ENCODE data around the gene DHRS12.

The DHRS12 gene

GRCh38 chr13:51811920-51812451, 8.0 kb upstream of the DHRS12 start:
- CTCF ChIA-PET, result interaction anchor here (1.1 to 5.5 kb wide), 4 partner anchors 10 to 316 kb away, joined by 4 to 163 read pairs (median 33); no protein-coding TSS in a partner anchor
- Mint-ChIP-seq H3K27ac (no peak overlapping the region), H3K4me1 (peaks cover 36% of the 10 kb centered on the region), H3K36me3 (peaks cover 19% of the 10 kb centered on the region), H3K27me3 (no peaks in the 10 kb centered on the region), H3K9me3 (no peaks in the 10 kb centered on the region), H3K4me3 (no peak overlapping the region)
- DNase-seq, result no peak

GRCh38 chr13:51811046-51811445, 7.1 kb upstream of the DHRS12 start:
- Mint-ChIP-seq H3K27ac (no peak overlapping the region), H3K9me3 (no peaks in the 10 kb centered on the region), H3K4me3 (no peak overlapping the region), H3K27me3 (no peaks in the 10 kb centered on the region), H3K4me1 (peaks cover 33% of the 10 kb centered on the region), H3K36me3 (peaks cover 15% of the 10 kb centered on the region)
- CTCF ChIA-PET, result interaction anchor here (0.5 to 1.6 kb wide), 4 partner anchors 10 to 484 kb away, joined by 3 to 7 read pairs (median 4); no protein-coding TSS in a partner anchor
- DNase-seq, result no peak

GRCh38 chr13:51808811-51809210, 4.8 kb upstream of the DHRS12 start:
- no peak for DNase-seq
- no peaks in the 10 kb centered on the region for H3K9me3 Mint-ChIP-seq
- H3K27me3 Mint-ChIP-seq, result no peaks in the 10 kb centered on the region
- H3K27ac Mint-ChIP-seq, result no peak overlapping the region
- CTCF ChIA-PET, result interaction anchor here (1.4 kb wide), 1 partner anchor 10 kb away, joined by 3 read pairs; no protein-coding TSS in a partner anchor
- H3K4me1 Mint-ChIP-seq, result peaks cover 28% of the 10 kb centered on the region
- peaks cover 21% of the 10 kb centered on the region for H3K36me3 Mint-ChIP-seq
- H3K4me3 Mint-ChIP-seq, result no peak overlapping the region

GRCh38 chr13:51807041-51807440, 3.1 kb upstream of the DHRS12 start:
- Mint-ChIP-seq H3K36me3 (peaks cover 20% of the 10 kb centered on the region), H3K4me1 (peaks cover 43% of the 10 kb centered on the region), H3K4me3 (no peak overlapping the region), H3K27ac (no peak overlapping the region), H3K27me3 (no peaks in the 10 kb centered on the region), H3K9me3 (no peaks in the 10 kb centered on the region)
- CTCF ChIA-PET, result interaction anchor here (1.1 to 3.4 kb wide), 3 partner anchors 8 to 25 kb away, joined by 4 to 31 read pairs (median 6); no protein-coding TSS in a partner anchor
- no peak for DNase-seq

GRCh38 chr13:51806566-51806965, 2.6 kb upstream of the DHRS12 start:
- CTCF ChIA-PET, result interaction anchor here (1.1 to 3.4 kb wide), 3 partner anchors 8 to 25 kb away, joined by 4 to 31 read pairs (median 6); no protein-coding TSS in a partner anchor
- H3K36me3 Mint-ChIP-seq, result peaks cover 19% of the 10 kb centered on the region
- H3K27me3 Mint-ChIP-seq, result no peaks in the 10 kb centered on the region
- H3K4me1 Mint-ChIP-seq, result peaks cover 45% of the 10 kb centered on the region
- DNase-seq, result no peak
- no peak overlapping the region for H3K4me3 Mint-ChIP-seq
- H3K9me3 Mint-ChIP-seq, result no peaks in the 10 kb centered on the region
- no peak overlapping the region for H3K27ac Mint-ChIP-seq

GRCh38 chr13:51805925-51806324, 2.0 kb upstream of the DHRS12 start:
- Mint-ChIP-seq H3K27me3 (no peaks in the 10 kb centered on the region), H3K36me3 (peaks cover 17% of the 10 kb centered on the region), H3K9me3 (no peaks in the 10 kb centered on the region), H3K27ac (no peak overlapping the region), H3K4me1 (peaks cover 46% of the 10 kb centered on the region), H3K4me3 (no peak overlapping the region)
- CTCF ChIA-PET, result interaction anchor here (0.6 to 3.4 kb wide), 5 partner anchors 8 to 161 kb away, joined by 3 to 31 read pairs (median 4); no protein-coding TSS in a partner anchor
- no peak for DNase-seq

- no peak for DNase-seq
Observed at GRCh38 chr13:51805313-51805712, 1.4 kb upstream of the DHRS12 start.

GRCh38 chr13:51804295-51805172, 571 bp upstream of the DHRS12 start:
- no peak for DNase-seq
- H3K36me3 Mint-ChIP-seq, result peaks cover 15% of the 10 kb centered on the region
- CTCF ChIA-PET, result interaction anchor here (1.0 to 3.4 kb wide), 2 partner anchors 10 to 29 kb away, joined by 3 to 31 read pairs; no protein-coding TSS in a partner anchor
- H3K4me1 Mint-ChIP-seq, result peaks cover 46% of the 10 kb centered on the region
- peak overlapping the region; percentile 94 for H3K27ac Mint-ChIP-seq
- H3K4me3 Mint-ChIP-seq, result peak overlapping the region; percentile 93
- no peaks in the 10 kb centered on the region for H3K9me3 Mint-ChIP-seq
- no peaks in the 10 kb centered on the region for H3K27me3 Mint-ChIP-seq

More at GRCh38 chr13:51805313-51805712, 1.4 kb upstream of the DHRS12 start:
- Mint-ChIP-seq H3K36me3 (peaks cover 17% of the 10 kb centered on the region), H3K9me3 (no peaks in the 10 kb centered on the region), H3K4me1 (peaks cover 46% of the 10 kb centered on the region), H3K4me3 (peak overlapping the region; percentile 93), H3K27ac (peak overlapping the region; percentile 94), H3K27me3 (no peaks in the 10 kb centered on the region)
- CTCF ChIA-PET, result interaction anchor here (0.7 to 3.4 kb wide), 3 partner anchors 10 to 28 kb away, joined by 3 to 31 read pairs (median 3); no protein-coding TSS in a partner anchor

GRCh38 chr13:51802631-51803418, 1.1 kb downstream of the DHRS12 start:
- H3K27me3 Mint-ChIP-seq, result no peaks in the 10 kb centered on the region
- CTCF ChIA-PET, result interaction anchor here (0.6 to 2.7 kb wide), 5 partner anchors 11 to 677 kb away, joined by 3 to 11 read pairs (median 4); no protein-coding TSS in a partner anchor
- peak overlapping the region; percentile 93 for H3K4me3 Mint-ChIP-seq
- no peak for DNase-seq
- H3K9me3 Mint-ChIP-seq, result no peaks in the 10 kb centered on the region
- peaks cover 13% of the 10 kb centered on the region for H3K36me3 Mint-ChIP-seq
- peaks cover 47% of the 10 kb centered on the region for H3K4me1 Mint-ChIP-seq
- H3K27ac Mint-ChIP-seq, result peak overlapping the region; percentile 100

GRCh38 chr13:51801631-51802099, 2.3 kb downstream of the DHRS12 start:
- CTCF ChIA-PET, result interaction anchor here (0.7 to 5.0 kb wide), 5 partner anchors 12 to 676 kb away, joined by 3 to 45 read pairs (median 9); no protein-coding TSS in a partner anchor
- no peak for DNase-seq
- Mint-ChIP-seq H3K9me3 (no peaks in the 10 kb centered on the region), H3K4me1 (peaks cover 50% of the 10 kb centered on the region), H3K36me3 (peaks cover 15% of the 10 kb centered on the region), H3K27me3 (no peaks in the 10 kb centered on the region), H3K4me3 (no peak overlapping the region), H3K27ac (peak overlapping the region; percentile 100)

- H3K4me3 Mint-ChIP-seq, result no peak overlapping the region
- H3K9me3 Mint-ChIP-seq, result no peaks in the 10 kb centered on the region
- peaks cover 13% of the 10 kb centered on the region for H3K36me3 Mint-ChIP-seq
- no peak overlapping the region for H3K27ac Mint-ChIP-seq
- peaks cover 42% of the 10 kb centered on the region for H3K4me1 Mint-ChIP-seq
- H3K27me3 Mint-ChIP-seq, result no peaks in the 10 kb centered on the region
- CTCF ChIA-PET, result interaction anchor here (1.2 to 5.0 kb wide), 7 partner anchors 13 to 675 kb away, joined by 3 to 45 read pairs (median 6); no protein-coding TSS in a partner anchor
- no peak for DNase-seq
Observed at GRCh38 chr13:51800486-51800885, 3.5 kb downstream of the DHRS12 start.

GRCh38 chr13:51799261-51799660, 4.7 kb downstream of the DHRS12 start:
- Mint-ChIP-seq H3K36me3 (peaks cover 8% of the 10 kb centered on the region), H3K27ac (no peak overlapping the region), H3K9me3 (no peaks in the 10 kb centered on the region), H3K27me3 (no peaks in the 10 kb centered on the region), H3K4me3 (no peak overlapping the region), H3K4me1 (peaks cover 32% of the 10 kb centered on the region)
- CTCF ChIA-PET, result interaction anchor here (0.9 to 5.0 kb wide), 12 partner anchors 10 to 674 kb away, joined by 3 to 61 read pairs (median 5); partner anchors contain the start of gene INTS6
- DNase-seq, result no peak

Data from activated naive CD4-positive, alpha-beta T cell treated with anti-CD3 and anti-CD28 coated beads, Interleukin-2, amount 10 ng/mL, durations not matched to agents 7 days and 5 days (primary cell).